ENCODE results near the gene ARMC9. TPM values are rescaled to one million over a fixed set of nuclear protein-coding genes. Genes with fewer than 3 reads are reported as not detected.
"Not testable (repeated sequence)": the region's sequence is repeated elsewhere in the genome, so short reads cannot be mapped to it uniquely, and the experiment has no call there.

Gene ARMC9
- total RNA-seq, 2 experiments from 2014 or later: 5.7 to 7.4 TPM

- ChIA-PET CTCF (interaction anchor here (0.6 to 1.6 kb wide), 2 partner anchors 39 to 113 kb away, joined by 4 to 5 read pairs; no protein-coding TSS in a partner anchor), POLR2A (no interaction called here)
Measured at GRCh38 chr2:231298091-231298490, 99.7 kb downstream of the ARMC9 start.

- ChIA-PET CTCF (interaction anchor here (0.6 kb wide), 1 partner anchor 34 kb away, joined by 3 read pairs; no protein-coding TSS in a partner anchor), POLR2A (no interaction called here)
Measured at GRCh38 chr2:231299267-231299666, 100.8 kb downstream of the ARMC9 start.

GRCh38 chr2:231300020-231300721, 101.7 kb downstream of the ARMC9 start:
- ChIA-PET CTCF (no interaction called here), POLR2A (no interaction called here)

GRCh38 chr2:231300722-231301076, 102.3 kb downstream of the ARMC9 start:
- ChIA-PET CTCF (no interaction called here), POLR2A (no interaction called here)

DNA sequence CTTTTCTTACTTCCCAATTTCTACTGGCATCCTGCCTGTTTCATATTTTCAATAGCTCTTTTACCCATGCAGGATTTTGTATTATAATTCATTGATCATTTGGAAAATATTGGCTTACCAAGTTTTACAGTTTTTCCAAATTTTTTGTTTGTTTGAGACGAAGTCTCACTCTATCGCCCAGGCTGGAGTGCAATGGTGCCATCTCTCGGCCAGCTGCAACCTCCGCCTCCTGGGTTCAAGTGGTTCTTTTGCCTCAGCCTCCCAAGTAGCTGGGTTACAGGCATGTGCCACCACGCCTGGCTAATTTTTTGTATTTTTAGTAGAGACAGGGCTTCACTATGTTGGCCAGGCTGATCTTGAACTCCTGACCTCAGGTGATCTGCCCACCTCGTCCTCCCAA, 105.8 kb downstream of the ARMC9 start:
- POLR2A ChIA-PET, CTCF ChIA-PET: not testable (repeated sequence)

- ChIA-PET POLR2A (no interaction called here), CTCF (no interaction called here)
Measured at GRCh38 chr2:231305221-231305620, 106.8 kb downstream of the ARMC9 start.

GRCh38 chr2:231306791-231307393, 108.5 kb downstream of the ARMC9 start:
- ChIA-PET CTCF (no interaction called here), POLR2A (no interaction called here)

- POLR2A ChIA-PET: no interaction called here
Measured at GRCh38 chr2:231308219-231308618, 109.8 kb downstream of the ARMC9 start.

GRCh38 chr2:231308631-231309428, 110.4 kb downstream of the ARMC9 start:
- POLR2A ChIA-PET: no interaction called here
- CTCF ChIA-PET: no interaction called here

More at GRCh38 chr2:231308219-231308618, 109.8 kb downstream of the ARMC9 start:
- CTCF ChIA-PET: no interaction called here

DNA sequence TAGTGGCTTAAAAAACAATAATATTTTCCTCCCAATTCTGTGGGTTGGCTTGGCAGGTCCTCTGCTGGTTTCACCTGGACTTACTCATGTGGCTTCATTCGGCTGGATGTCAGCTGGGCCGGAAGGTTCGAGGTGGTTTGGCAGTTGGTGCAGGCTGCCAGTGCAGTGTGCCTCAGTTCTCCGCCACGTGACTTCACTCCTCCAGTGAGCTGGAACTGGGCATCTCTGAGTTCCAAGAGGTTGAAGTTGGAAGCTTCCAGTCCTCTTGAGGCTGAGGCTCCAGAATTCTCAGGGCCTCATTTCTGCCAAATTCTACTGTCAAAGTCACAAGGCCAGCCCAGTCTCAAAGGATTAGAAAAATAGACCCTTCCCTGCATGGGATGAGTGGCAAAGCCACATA, 113.6 kb downstream of the ARMC9 start:
- ChIA-PET POLR2A (no interaction called here), CTCF (no interaction called here)

DNA sequence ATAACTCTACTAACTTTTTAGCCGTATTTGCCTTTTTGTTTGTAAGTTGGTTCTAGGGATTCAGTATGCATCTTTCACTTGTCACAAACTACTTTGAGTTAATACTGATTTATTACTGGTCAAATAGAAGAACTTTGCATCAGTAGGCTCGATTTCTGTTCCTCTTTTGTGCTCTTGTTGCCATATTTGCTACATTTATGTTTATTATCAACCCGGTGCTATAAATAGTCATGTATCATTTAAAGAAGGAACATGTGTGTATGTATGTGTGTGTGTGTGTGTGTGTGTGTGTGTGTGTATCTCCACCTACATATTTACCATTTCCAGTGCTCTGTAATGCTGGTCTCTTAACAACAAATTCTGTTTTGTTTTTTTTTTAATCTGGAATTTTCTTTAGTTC, 117.5 kb downstream of the ARMC9 start:
- ChIA-PET POLR2A (interaction anchor here (0.5 kb wide), 1 partner anchor 12 kb away, joined by 3 read pairs; no protein-coding TSS in a partner anchor), CTCF (no interaction called here)

- POLR2A ChIA-PET: no interaction called here
- CTCF ChIA-PET: no interaction called here
Measured at GRCh38 chr2:231317579-231317978, 119.1 kb downstream of the ARMC9 start.

GRCh38 chr2:231318436-231318835, 120.0 kb downstream of the ARMC9 start:
- ChIA-PET POLR2A (no interaction called here), CTCF (no interaction called here)

DNA sequence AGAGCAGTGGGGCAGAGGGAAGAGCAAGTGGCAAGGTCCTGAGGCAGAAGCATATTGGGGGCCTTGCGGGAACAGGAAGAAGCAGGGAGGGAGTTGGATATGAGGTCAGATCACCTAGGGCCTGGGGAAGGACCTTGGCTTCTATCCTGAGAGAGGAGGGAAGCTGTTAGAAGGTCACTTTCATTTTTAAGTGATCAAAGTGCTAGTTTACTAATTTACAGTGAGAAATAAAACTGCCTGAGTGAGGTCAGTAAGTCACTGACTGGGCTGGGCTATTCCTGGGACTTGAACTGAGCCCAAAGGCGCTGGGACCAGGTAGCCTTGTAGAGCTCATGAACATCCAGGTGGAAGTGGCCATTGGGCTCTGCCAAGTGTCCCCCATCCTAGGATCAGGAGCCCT, 120.5 kb downstream of the ARMC9 start:
- ChIA-PET CTCF (no interaction called here), POLR2A (no interaction called here)

DNA sequence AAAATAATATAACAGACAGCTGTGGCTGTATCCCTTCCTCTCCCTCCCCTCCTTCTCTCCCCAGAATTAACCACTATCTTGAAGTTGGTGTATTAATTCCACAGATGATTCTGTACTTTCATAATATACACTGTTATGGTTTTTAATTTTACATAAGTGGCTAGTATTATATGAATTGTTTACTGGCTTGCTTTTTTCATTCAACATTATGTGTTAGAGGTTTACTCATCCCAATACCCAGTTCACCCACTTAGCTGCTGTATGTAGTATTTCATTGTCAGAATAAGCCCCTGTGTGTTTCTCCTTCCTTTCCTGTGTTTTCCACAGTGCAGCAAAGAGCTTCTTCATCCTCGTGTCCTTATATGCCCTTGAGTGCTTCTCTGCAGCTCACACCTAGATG, 121.4 kb downstream of the ARMC9 start:
- CTCF ChIA-PET: no interaction called here
- POLR2A ChIA-PET: interaction anchor here (0.5 kb wide), 1 partner anchor 10 kb away, joined by 7 read pairs; no protein-coding TSS in a partner anchor

DNA sequence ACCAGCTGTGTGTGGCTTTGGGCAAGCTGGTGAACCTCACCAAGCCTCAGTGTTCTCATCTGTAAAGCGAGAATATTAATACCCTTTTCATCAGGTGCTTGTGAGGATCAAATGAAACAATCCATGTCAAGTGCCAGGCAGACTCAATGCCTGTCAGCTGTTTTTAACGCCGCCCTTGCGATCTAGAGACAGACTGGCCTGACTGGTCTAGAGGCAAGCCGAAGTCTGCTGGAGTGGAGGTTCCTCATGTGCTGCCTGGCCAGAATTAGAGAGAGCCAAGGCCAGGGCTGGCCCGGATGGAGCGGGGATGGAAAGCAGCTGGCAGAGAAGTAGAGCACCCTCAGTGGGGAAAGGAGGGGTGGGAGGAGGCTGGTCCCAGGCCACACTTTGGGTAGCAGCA, 122.6 kb downstream of the ARMC9 start:
- POLR2A ChIA-PET: no interaction called here
- CTCF ChIA-PET: interaction anchor here (0.7 kb wide), 1 partner anchor 94 kb away, joined by 3 read pairs; no protein-coding TSS in a partner anchor

- POLR2A ChIA-PET: no interaction called here
- CTCF ChIA-PET: no interaction called here
Measured at GRCh38 chr2:231321556-231322334, 123.3 kb downstream of the ARMC9 start.

GRCh38 chr2:231323316-231323715, 124.9 kb downstream of the ARMC9 start:
- ChIA-PET POLR2A (no interaction called here), CTCF (interaction anchor here (0.7 kb wide), 1 partner anchor 104 kb away, joined by 4 read pairs; no protein-coding TSS in a partner anchor)

- CTCF ChIA-PET: no interaction called here
Measured at GRCh38 chr2:231325826-231326225, 127.4 kb downstream of the ARMC9 start.

DNA sequence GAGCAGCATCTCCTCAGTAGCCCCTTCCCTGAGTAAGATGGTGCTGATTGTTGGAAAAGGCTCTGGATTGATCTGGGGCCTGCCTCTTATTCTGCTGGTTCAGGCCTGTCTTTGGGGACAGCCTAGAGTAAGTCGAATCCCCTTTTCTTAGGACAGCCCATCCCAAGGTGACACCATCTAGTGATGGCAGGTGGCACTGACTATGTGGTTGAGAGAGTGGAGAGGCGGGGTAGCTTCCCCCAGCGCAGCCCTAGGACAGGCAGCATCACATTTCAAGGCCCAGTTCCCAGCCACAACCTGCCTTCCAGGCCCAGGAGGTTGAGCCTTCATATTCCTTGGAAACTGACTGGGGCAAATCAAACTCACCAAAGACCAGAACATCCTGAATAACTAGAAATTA, 128.0 kb downstream of the ARMC9 start:
- ChIA-PET POLR2A (no interaction called here), CTCF (no interaction called here)

More at GRCh38 chr2:231325826-231326225, 127.4 kb downstream of the ARMC9 start:
- POLR2A ChIA-PET: no interaction called here
